Measurements from ENCODE around the gene PCDHGB1. TPM values are rescaled to one million over a fixed set of nuclear protein-coding genes. Genes with fewer than 3 reads are reported as not detected.

PCDHGB1 gene
- total and polyA plus RNA-seq, 4 donors: 0.17 to 8.4 (median 1.3) TPM

GRCh38 chr5:141320225-141321169 is 29.4 kb upstream of the PCDHGB1 start, which contains the start of gene TAF7:
TSS of gene TAF7 (minus strand) at chr5:141320784. CDS start at chr5:141320044, 740 bp downstream.
- Histone ChIP-seq H3K4me1 (ENCODE audit: control insufficient read depth in 5 of 5, insufficient read depth in 5 of 5, low read length in 5 of 5) (peaks cover 0 to 9% (median 0%) of the 10 kb centered on the region in 5 donors), H3K36me3 (ENCODE audit: control insufficient read depth in 4 of 4, insufficient read depth in 4 of 4, low read length in 4 of 4) (peaks cover 0 to 36% (median 17%) of the 10 kb centered on the region in 4 donors), H3K4me3 (peak within 1 kb of the TSS; percentile 74), H3K9ac (ENCODE audit: insufficient read depth in 1 of 2, low read length in 2 of 2) (peak within 1 kb of the TSS; percentile 95 to 100), H3K9me3 (ENCODE audit: control insufficient read depth in 4 of 4, insufficient read depth in 3 of 4, low read length in 3 of 4) (peaks cover 22 to 35% (median 26%) of the 10 kb centered on the region in 4 donors), H3K27me3 (ENCODE audit: control insufficient read depth in 3 of 3, insufficient read depth in 3 of 3, low read length in 2 of 3) (no peaks in the 10 kb centered on the region), H3K27ac (ENCODE audit: low read depth in 1 of 2, low read length in 1 of 2) (peak within 1 kb of the TSS; percentile 93 to 96)
- peak; percentile 77 for TF ChIP-seq CTCF (IDR thresholded peaks at IDR 0.05; ENCODE audit: control extremely low read depth, extremely low read depth)
- WGBS, 2 donors: 1 to 3% methylated on average over 66 to 67 of the region's 67 CpGs
- peak; percentile 97 for ATAC-seq (ENCODE audit: insufficient read depth, low FRiP score)
- peak; percentile 96 to 98 (median 97) for DNase-seq

GRCh38 chr5:141322261-141322660 is 27.6 kb upstream of the PCDHGB1 start:
- no peak for TF ChIP-seq CTCF (IDR thresholded peaks at IDR 0.05; ENCODE audit: control extremely low read depth, extremely low read depth)
- 86 to 94% methylated on average over 3 of the region's 3 CpGs for WGBS, 2 donors
- no peak for ATAC-seq (ENCODE audit: insufficient read depth, low FRiP score)

GRCh38 chr5:141326088-141326854 is 23.6 kb upstream of the PCDHGB1 start:
- peak; percentile 61 to 76 (median 67) for DNase-seq
- peaks cover 0 to 4% (median 0%) of the 10 kb centered on the region in 3 donors for H3K27me3 ChIP-seq (ENCODE audit: control insufficient read depth in 3 of 3, insufficient read depth in 3 of 3, low read length in 2 of 3)
- peak; percentile 58 for ATAC-seq (ENCODE audit: insufficient read depth, low FRiP score)
- peak overlapping the region; percentile 37 to 64 for H3K9ac ChIP-seq (ENCODE audit: insufficient read depth in 1 of 2, low read length in 2 of 2)
- H3K36me3 ChIP-seq (ENCODE audit: control insufficient read depth in 4 of 4, insufficient read depth in 4 of 4, low read length in 4 of 4): no peaks in the 10 kb centered on the region
- peak; percentile 3 for TF ChIP-seq CTCF (IDR thresholded peaks at IDR 0.05; ENCODE audit: control extremely low read depth, extremely low read depth)
- H3K4me1 ChIP-seq (ENCODE audit: control insufficient read depth in 5 of 5, insufficient read depth in 5 of 5, low read length in 5 of 5): peaks cover 0 to 2% (median 0%) of the 10 kb centered on the region in 5 donors
- WGBS, 2 donors: 12 to 13% methylated on average over 27 of the region's 27 CpGs
- H3K4me3 ChIP-seq: peak overlapping the region; percentile 10
- H3K27ac ChIP-seq (ENCODE audit: low read depth in 1 of 2, low read length in 1 of 2): peak overlapping the region in 1 of 2 donors; percentile 66
- H3K9me3 ChIP-seq (ENCODE audit: control insufficient read depth in 4 of 4, insufficient read depth in 3 of 4, low read length in 3 of 4): peaks cover 0 to 36% (median 13%) of the 10 kb centered on the region in 4 donors

More at GRCh38 chr5:141322261-141322660, 27.6 kb upstream of the PCDHGB1 start:
- Histone ChIP-seq H3K27me3 (ENCODE audit: control insufficient read depth in 3 of 3, insufficient read depth in 3 of 3, low read length in 2 of 3) (peaks cover 0 to 4% (median 0%) of the 10 kb centered on the region in 3 donors), H3K36me3 (ENCODE audit: control insufficient read depth in 4 of 4, insufficient read depth in 4 of 4, low read length in 4 of 4) (peaks cover 0 to 24% (median 15%) of the 10 kb centered on the region in 4 donors), H3K9me3 (ENCODE audit: control insufficient read depth in 4 of 4, insufficient read depth in 3 of 4, low read length in 3 of 4) (peaks cover 17 to 32% (median 27%) of the 10 kb centered on the region in 4 donors), H3K9ac (ENCODE audit: insufficient read depth in 1 of 2, low read length in 2 of 2) (no peak overlapping the region), H3K27ac (ENCODE audit: low read depth in 1 of 2, low read length in 1 of 2) (no peak overlapping the region), H3K4me3 (no peak overlapping the region), H3K4me1 (ENCODE audit: control insufficient read depth in 5 of 5, insufficient read depth in 5 of 5, low read length in 5 of 5) (peaks cover 0 to 9% (median 0%) of the 10 kb centered on the region in 5 donors)
- DNase-seq: no peak
